ENCODE results near the gene NUP88. TPM values are rescaled to one million over a fixed set of nuclear protein-coding genes. Genes with fewer than 3 reads are reported as not detected.

The NUP88 gene
- total RNA-seq, 1 donor from 2014 or later = 43.3 TPM

DNA sequence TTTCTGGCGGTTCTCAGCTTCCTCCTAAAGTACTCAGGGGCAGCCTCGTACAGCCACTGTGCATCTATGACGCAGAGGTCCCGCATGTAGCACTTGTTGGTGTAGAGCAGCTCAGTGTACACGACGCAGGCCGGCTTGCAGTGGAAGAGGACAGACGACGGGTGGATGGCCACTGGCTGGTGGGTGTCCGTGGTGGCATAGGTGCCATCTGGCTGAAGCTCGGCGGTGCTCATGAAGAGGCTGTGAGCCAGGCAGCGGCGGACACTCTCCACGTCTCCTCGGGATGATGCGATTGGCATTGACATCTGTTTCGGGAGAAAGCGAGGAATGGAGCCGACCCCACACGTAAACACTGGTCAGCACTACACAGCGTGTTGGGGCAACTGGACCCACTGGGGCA, 24.7 kb upstream of the NUP88 start:
- H3K4me1 ChIP-seq (ENCODE audit: insufficient read depth, low read length) = no peaks in the 10 kb centered on the region
- H3K9me3 Mint-ChIP-seq (ENCODE audit: unreplicated experiment) = no peaks in the 10 kb centered on the region
- FAIRE-seq (no peak), DNase-seq (ENCODE audit: low read depth) (no peak)
- no peaks in the 10 kb centered on the region for H3K27me3 ChIP-seq (ENCODE audit: insufficient read depth, low read length)
- H3K36me3 ChIP-seq (ENCODE audit: insufficient read depth, low read length) = peaks cover 22% of the 10 kb centered on the region
- TF ChIP-seq, protein P1, sequence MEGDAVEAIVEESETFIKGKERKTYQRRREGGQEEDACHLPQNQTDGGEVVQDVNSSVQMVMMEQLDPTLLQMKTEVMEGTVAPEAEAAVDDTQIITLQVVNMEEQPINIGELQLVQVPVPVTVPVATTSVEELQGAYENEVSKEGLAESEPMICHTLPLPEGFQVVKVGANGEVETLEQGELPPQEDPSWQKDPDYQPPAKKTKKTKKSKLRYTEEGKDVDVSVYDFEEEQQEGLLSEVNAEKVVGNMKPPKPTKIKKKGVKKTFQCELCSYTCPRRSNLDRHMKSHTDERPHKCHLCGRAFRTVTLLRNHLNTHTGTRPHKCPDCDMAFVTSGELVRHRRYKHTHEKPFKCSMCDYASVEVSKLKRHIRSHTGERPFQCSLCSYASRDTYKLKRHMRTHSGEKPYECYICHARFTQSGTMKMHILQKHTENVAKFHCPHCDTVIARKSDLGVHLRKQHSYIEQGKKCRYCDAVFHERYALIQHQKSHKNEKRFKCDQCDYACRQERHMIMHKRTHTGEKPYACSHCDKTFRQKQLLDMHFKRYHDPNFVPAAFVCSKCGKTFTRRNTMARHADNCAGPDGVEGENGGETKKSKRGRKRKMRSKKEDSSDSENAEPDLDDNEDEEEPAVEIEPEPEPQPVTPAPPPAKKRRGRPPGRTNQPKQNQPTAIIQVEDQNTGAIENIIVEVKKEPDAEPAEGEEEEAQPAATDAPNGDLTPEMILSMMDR (IDR thresholded peaks at IDR 0.05; ENCODE audit: insufficient read depth, low read depth, low read length) = no peak
- no peak for TF ChIP-seq EZH2 (IDR thresholded peaks at IDR 0.05; ENCODE audit: insufficient read depth, low read length)
- H2AFZ ChIP-seq (ENCODE audit: low read depth, low read length) = no peak overlapping the region
- H3K27ac ChIP-seq (ENCODE audit: low read depth, low read length) = no peak overlapping the region
- no peak overlapping the region for H3K4me2 ChIP-seq (ENCODE audit: low read length)
- no peak overlapping the region for H3K27ac Mint-ChIP-seq (ENCODE audit: unreplicated experiment)
- H4K20me1 ChIP-seq (ENCODE audit: insufficient read depth, low read length) = no peaks in the 10 kb centered on the region
- no peak overlapping the region for H3K9ac ChIP-seq (ENCODE audit: low read length)
- H3K9me3 ChIP-seq (ENCODE audit: insufficient read depth, low read depth, low read length) = no peaks in the 10 kb centered on the region
- no peaks in the 10 kb centered on the region for H3K79me2 ChIP-seq (ENCODE audit: insufficient read depth, low read length)
- no peaks in the 10 kb centered on the region for H3K27me3 Mint-ChIP-seq (ENCODE audit: low read depth, unreplicated experiment)
- H3K36me3 Mint-ChIP-seq (ENCODE audit: low read depth, unreplicated experiment) = peaks cover 20% of the 10 kb centered on the region
- H3K4me3 ChIP-seq (ENCODE audit: insufficient read depth, low read depth, low read length) = no peak overlapping the region
- H3K4me1 Mint-ChIP-seq (ENCODE audit: low read depth, unreplicated experiment) = no peaks in the 10 kb centered on the region
- H3K4me3 Mint-ChIP-seq (ENCODE audit: unreplicated experiment) = no peak overlapping the region

GRCh38 chr17:5443728-5444127, 24.3 kb upstream of the NUP88 start:
- no peaks in the 10 kb centered on the region for H4K20me1 ChIP-seq (ENCODE audit: insufficient read depth, low read length)
- no peak overlapping the region for H3K4me3 ChIP-seq (ENCODE audit: insufficient read depth, low read depth, low read length)
- peaks cover 19% of the 10 kb centered on the region for H3K36me3 Mint-ChIP-seq (ENCODE audit: low read depth, unreplicated experiment)
- H3K4me1 Mint-ChIP-seq (ENCODE audit: low read depth, unreplicated experiment) = no peaks in the 10 kb centered on the region
- H3K27ac ChIP-seq (ENCODE audit: low read depth, low read length) = no peak overlapping the region
- no peaks in the 10 kb centered on the region for H3K27me3 ChIP-seq (ENCODE audit: insufficient read depth, low read length)
- no peak overlapping the region for H3K4me2 ChIP-seq (ENCODE audit: low read length)
- no peaks in the 10 kb centered on the region for H3K9me3 Mint-ChIP-seq (ENCODE audit: unreplicated experiment)
- no peaks in the 10 kb centered on the region for H3K4me1 ChIP-seq (ENCODE audit: insufficient read depth, low read length)
- H3K9me3 ChIP-seq (ENCODE audit: insufficient read depth, low read depth, low read length) = no peaks in the 10 kb centered on the region
- no peaks in the 10 kb centered on the region for H3K27me3 Mint-ChIP-seq (ENCODE audit: low read depth, unreplicated experiment)
- H3K79me2 ChIP-seq (ENCODE audit: insufficient read depth, low read length) = peaks cover 2% of the 10 kb centered on the region
- peaks cover 22% of the 10 kb centered on the region for H3K36me3 ChIP-seq (ENCODE audit: insufficient read depth, low read length)
- H2AFZ ChIP-seq (ENCODE audit: low read depth, low read length) = no peak overlapping the region
- H3K9ac ChIP-seq (ENCODE audit: low read length) = no peak overlapping the region
- FAIRE-seq (no peak), DNase-seq (ENCODE audit: low read depth) (no peak)
- H3K4me3 Mint-ChIP-seq (ENCODE audit: unreplicated experiment) = no peak overlapping the region
- TF ChIP-seq, protein P1 (IDR thresholded peaks at IDR 0.05; ENCODE audit: insufficient read depth, low read depth, low read length) = no peak
- no peak for TF ChIP-seq EZH2 (IDR thresholded peaks at IDR 0.05; ENCODE audit: insufficient read depth, low read length)
- no peak overlapping the region for H3K27ac Mint-ChIP-seq (ENCODE audit: unreplicated experiment)

DNA sequence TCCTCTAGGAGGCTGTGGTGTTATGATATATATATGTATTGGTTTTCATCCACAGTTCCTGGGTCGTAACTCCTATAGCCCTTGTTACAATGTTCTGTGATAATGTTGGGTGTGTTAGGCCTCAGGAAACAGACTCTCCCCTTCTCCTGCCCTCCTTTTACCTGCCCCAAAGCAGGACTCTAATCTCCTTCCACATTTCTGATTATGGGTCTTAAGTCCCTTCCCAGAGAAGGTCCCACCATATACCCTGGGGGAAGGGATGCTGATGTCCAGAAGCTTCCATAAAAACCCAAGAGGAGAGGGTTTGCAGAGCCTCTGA, 19.9 kb upstream of the NUP88 start:
- H3K36me3 Mint-ChIP-seq (ENCODE audit: low read depth, unreplicated experiment) = peaks cover 12% of the 10 kb centered on the region
- Histone ChIP-seq H3K36me3 (ENCODE audit: insufficient read depth, low read length) (peaks cover 31% of the 10 kb centered on the region), H2AFZ (ENCODE audit: low read depth, low read length) (peak overlapping the region; percentile 46)

More for the DNA sequence above, 19.9 kb upstream of the NUP88 start:
- no peaks in the 10 kb centered on the region for H3K27me3 ChIP-seq (ENCODE audit: insufficient read depth, low read length)
- peak overlapping the region; percentile 95 for H3K9ac ChIP-seq (ENCODE audit: low read length)
- H3K4me1 ChIP-seq (ENCODE audit: insufficient read depth, low read length) = peaks cover 14% of the 10 kb centered on the region
- H3K4me2 ChIP-seq (ENCODE audit: low read length) = peak overlapping the region; percentile 99
- H3K79me2 ChIP-seq (ENCODE audit: insufficient read depth, low read length) = peaks cover 41% of the 10 kb centered on the region
- H3K4me3 ChIP-seq (ENCODE audit: insufficient read depth, low read depth, low read length) = peak overlapping the region; percentile 99
- no peak for FAIRE-seq
- no peak for DNase-seq (ENCODE audit: low read depth)
- H3K9me3 ChIP-seq (ENCODE audit: insufficient read depth, low read depth, low read length) = no peaks in the 10 kb centered on the region
- peak overlapping the region; percentile 79 for H3K4me3 Mint-ChIP-seq (ENCODE audit: unreplicated experiment)
- no peaks in the 10 kb centered on the region for H3K9me3 Mint-ChIP-seq (ENCODE audit: unreplicated experiment)
- TF ChIP-seq, protein P1 (IDR thresholded peaks at IDR 0.05; ENCODE audit: insufficient read depth, low read depth, low read length) = no peak
- TF ChIP-seq EZH2 (IDR thresholded peaks at IDR 0.05; ENCODE audit: insufficient read depth, low read length) = no peak
- peaks cover 14% of the 10 kb centered on the region for H3K4me1 Mint-ChIP-seq (ENCODE audit: low read depth, unreplicated experiment)
- peak overlapping the region; percentile 45 for H3K27ac Mint-ChIP-seq (ENCODE audit: unreplicated experiment)
- H4K20me1 ChIP-seq (ENCODE audit: insufficient read depth, low read length) = peaks cover 25% of the 10 kb centered on the region
- no peak overlapping the region for H3K27ac ChIP-seq (ENCODE audit: low read depth, low read length)
- no peaks in the 10 kb centered on the region for H3K27me3 Mint-ChIP-seq (ENCODE audit: low read depth, unreplicated experiment)

All from astrocyte (in vitro differentiated cells and primary cell).